Endothelial cell (in vitro differentiated cells): ENCODE data around the gene STK32A. TPM values are rescaled to one million over a fixed set of nuclear protein-coding genes. Genes with fewer than 3 reads are reported as not detected.

Experiments used
- DNase-seq: peaks from one replicate; pipeline ENCODE4 v3.0.0; 2021; ENCODE audit warnings: low spot score
- H3K27ac Mint-ChIP-seq: one replicate; pipeline ENCODE4 v1.8.0; 2021; ENCODE audit warnings: mixed read lengths, inconsistent platforms; ENCODE audit not compliant: unreplicated experiment
- H3K27me3 Mint-ChIP-seq: one replicate; pipeline ENCODE4 v1.8.0; 2021; ENCODE audit warnings: mild to moderate bottlenecking, moderate library complexity, mixed read lengths, inconsistent platforms; ENCODE audit not compliant: unreplicated experiment
- H3K36me3 Mint-ChIP-seq: one replicate; pipeline ENCODE4 v1.8.0; 2021; ENCODE audit warnings: mild to moderate bottlenecking, low read depth, mixed read lengths, inconsistent platforms; ENCODE audit not compliant: unreplicated experiment
- H3K4me1 Mint-ChIP-seq: one replicate; pipeline ENCODE4 v1.8.0; 2021; ENCODE audit warnings: mild to moderate bottlenecking, mixed read lengths, inconsistent platforms; ENCODE audit not compliant: unreplicated experiment
- H3K4me3 Mint-ChIP-seq: one replicate; pipeline ENCODE4 v1.8.0; 2021; ENCODE audit warnings: mild to moderate bottlenecking, mixed read lengths, inconsistent platforms; ENCODE audit not compliant: unreplicated experiment
- H3K9me3 Mint-ChIP-seq: one replicate; pipeline ENCODE4 v1.8.0; 2021; ENCODE audit warnings: mixed read lengths, inconsistent platforms; ENCODE audit not compliant: unreplicated experiment
- CTCF ChIP-seq: fragments of 200-600 bp; sonication (generic); IDR thresholded peaks from one replicate; pipeline ENCODE4 v1.5.0; 2021; ENCODE audit warnings: antibody characterized with exemption; ENCODE audit not compliant: unreplicated experiment
- total RNA-seq: library from RNA; stranded (reverse); fragmentation: NEBNext Ultra II Directional; extraction: Animal tissue kit (Norgen Biotek cat#: 25700); gene quantifications from one replicate; pipeline ENCODE4 v1.2.1, GENCODE V29; 2021; ENCODE audit not compliant: unreplicated experiment

The STK32A gene
- total RNA-seq, 1 donor from 2014 or later, result 0.87 TPM

GRCh38 chr5:147348451-147348850 is 113.6 kb downstream of the STK32A start:
- DNase-seq, result no peak
- Mint-ChIP-seq H3K9me3 (no peaks in the 10 kb centered on the region), H3K4me3 (no peak overlapping the region), H3K27ac (no peak overlapping the region), H3K27me3 (no peaks in the 10 kb centered on the region), H3K4me1 (no peaks in the 10 kb centered on the region), H3K36me3 (no peaks in the 10 kb centered on the region)
- TF ChIP-seq CTCF, result no peak

GRCh38 chr5:147349241-147349640 is 114.4 kb downstream of the STK32A start:
- H3K9me3 Mint-ChIP-seq, result no peaks in the 10 kb centered on the region
- no peak for DNase-seq
- H3K36me3 Mint-ChIP-seq, result no peaks in the 10 kb centered on the region
- H3K27ac Mint-ChIP-seq, result no peak overlapping the region
- no peaks in the 10 kb centered on the region for H3K4me1 Mint-ChIP-seq
- TF ChIP-seq CTCF, result no peak
- H3K4me3 Mint-ChIP-seq, result no peak overlapping the region
- H3K27me3 Mint-ChIP-seq, result no peaks in the 10 kb centered on the region

GRCh38 chr5:147359101-147359500 is 124.3 kb downstream of the STK32A start:
- Mint-ChIP-seq H3K9me3 (no peaks in the 10 kb centered on the region), H3K4me3 (no peak overlapping the region), H3K27ac (no peak overlapping the region), H3K27me3 (no peaks in the 10 kb centered on the region), H3K36me3 (no peaks in the 10 kb centered on the region), H3K4me1 (peaks cover 3% of the 10 kb centered on the region)
- no peak for TF ChIP-seq CTCF
- DNase-seq, result no peak

- DNase-seq, result no peak
- H3K27ac Mint-ChIP-seq, result no peak overlapping the region
- no peak overlapping the region for H3K4me3 Mint-ChIP-seq
- no peaks in the 10 kb centered on the region for H3K27me3 Mint-ChIP-seq
- no peaks in the 10 kb centered on the region for H3K9me3 Mint-ChIP-seq
- TF ChIP-seq CTCF, result no peak
- no peaks in the 10 kb centered on the region for H3K36me3 Mint-ChIP-seq
- peaks cover 3% of the 10 kb centered on the region for H3K4me1 Mint-ChIP-seq
These were observed 124.8 kb downstream of the STK32A start for GRCh38 chr5:147359581-147359980.

- H3K27ac Mint-ChIP-seq, result no peak overlapping the region
- H3K36me3 Mint-ChIP-seq, result no peaks in the 10 kb centered on the region
- no peak for TF ChIP-seq CTCF
- no peaks in the 10 kb centered on the region for H3K27me3 Mint-ChIP-seq
- H3K4me3 Mint-ChIP-seq, result no peak overlapping the region
- DNase-seq, result no peak
- H3K4me1 Mint-ChIP-seq, result peaks cover 3% of the 10 kb centered on the region
- H3K9me3 Mint-ChIP-seq, result no peaks in the 10 kb centered on the region
These were observed 126.0 kb downstream of the STK32A start for GRCh38 chr5:147360816-147361215.
